ENCODE measurements around the gene MCC.

MCC gene

DNA sequence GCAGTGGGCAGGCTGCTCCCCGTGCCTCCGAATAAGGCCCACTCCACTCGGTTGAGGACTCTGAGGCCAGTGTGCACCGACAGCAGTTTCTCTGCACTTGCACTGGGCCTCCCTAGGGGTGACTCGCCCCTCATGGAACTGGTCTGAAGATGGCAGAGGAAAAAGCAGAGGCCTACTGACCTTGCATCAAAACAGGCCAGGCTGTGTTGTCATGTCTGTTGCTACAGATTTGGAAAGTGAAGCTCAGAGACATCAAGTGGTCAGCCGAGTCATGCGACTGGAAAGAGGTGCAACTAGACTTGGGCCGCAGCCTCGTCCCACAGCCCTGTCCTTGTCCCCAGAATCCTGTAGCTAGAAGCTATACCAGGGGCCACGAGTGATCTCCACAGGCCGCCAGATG, 433.4 kb downstream of the MCC start:
- no peak for DNase-seq
- no peak for ATAC-seq

DNA sequence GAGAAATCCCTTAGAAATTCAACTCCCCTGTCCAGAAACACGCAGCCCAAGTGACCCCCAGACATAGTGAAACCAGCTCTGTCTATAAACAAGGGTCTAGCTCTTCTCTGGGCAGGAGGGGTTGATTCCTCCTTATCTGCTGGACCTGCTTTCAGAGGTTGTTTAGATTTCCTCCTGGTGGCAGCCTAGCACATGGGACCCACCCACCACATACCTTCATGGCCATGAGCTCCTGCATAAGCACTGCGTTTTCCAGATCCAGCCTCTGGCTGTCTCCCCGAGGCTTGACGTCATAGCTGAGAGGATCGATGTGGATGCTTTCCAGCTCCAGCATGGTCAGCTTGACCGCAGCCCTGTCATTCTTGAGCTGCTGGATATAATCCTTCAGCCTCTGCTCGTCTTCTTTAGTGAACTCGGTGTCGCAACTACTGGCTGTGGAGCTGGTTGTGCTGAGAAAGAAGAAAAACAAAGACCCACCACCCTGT, 434.7 kb downstream of the MCC start:
- no peak for ATAC-seq
- DNase-seq = no peak

- no peak for ATAC-seq
- no peak for DNase-seq
These were observed 436.0 kb downstream of the MCC start for GRCh38 chr5:113052041-113052795.

GRCh38 chr5:113050721-113051382, 437.4 kb downstream of the MCC start:
- DNase-seq = no peak
- peak; percentile 28 for ATAC-seq

- ATAC-seq (no peak), DNase-seq (no peak)
These were observed 439.3 kb downstream of the MCC start for GRCh38 chr5:113048931-113049330.

DNA sequence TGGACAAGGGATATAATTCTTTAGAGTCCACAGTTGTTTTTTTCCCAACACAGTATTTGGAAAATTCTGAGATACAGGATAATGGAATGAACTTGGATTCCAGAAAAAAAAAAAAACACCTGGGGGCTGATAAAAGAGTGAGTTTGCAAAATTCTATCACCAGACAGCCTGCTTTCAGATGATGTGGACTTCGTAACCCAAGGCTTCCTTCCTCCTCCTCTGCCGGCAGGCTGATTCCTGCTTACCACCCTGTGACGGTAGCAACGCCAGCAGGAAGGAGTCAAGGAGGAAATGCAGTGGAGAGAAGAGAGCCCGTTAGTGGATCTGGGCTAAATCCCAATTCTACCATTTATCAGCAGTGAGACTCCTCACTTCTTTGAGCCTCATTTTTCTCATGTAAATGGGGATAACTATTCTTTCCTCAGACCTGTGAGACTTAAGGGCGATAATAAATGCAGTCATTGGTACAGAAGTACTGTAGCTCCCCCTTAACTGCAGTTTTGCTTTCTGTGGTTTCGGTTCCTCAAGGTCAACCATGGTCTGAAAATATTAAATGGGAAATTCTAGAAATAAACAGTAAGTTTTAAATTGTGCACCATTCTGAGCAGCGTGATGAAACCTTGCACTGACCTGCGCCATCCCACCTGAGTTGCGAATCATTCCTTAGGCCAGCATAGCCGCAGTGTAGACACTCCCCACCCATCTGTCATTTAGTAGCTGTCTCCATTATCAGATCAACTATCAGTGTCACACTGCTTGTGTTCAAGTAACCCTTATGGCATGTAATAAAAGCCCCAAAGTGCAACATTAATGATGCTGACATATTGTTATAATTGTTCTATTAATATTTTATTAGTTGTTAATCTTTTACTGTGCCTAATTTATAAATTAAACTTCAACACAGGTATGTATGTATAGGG, 440.3 kb downstream of the MCC start:
- ATAC-seq = no peak
- DNase-seq = no peak

- ATAC-seq = no peak
- DNase-seq = no peak
These were observed 441.0 kb downstream of the MCC start for GRCh38 chr5:113047234-113047633.

- no peak for DNase-seq
- ATAC-seq = no peak
These were observed 443.3 kb downstream of the MCC start for GRCh38 chr5:113044776-113045465.

GRCh38 chr5:113043491-113043931, 444.7 kb downstream of the MCC start:
- DNase-seq (peak; percentile 35), ATAC-seq (peak; percentile 53)

GRCh38 chr5:113042491-113043243, 445.6 kb downstream of the MCC start:
- no peak for ATAC-seq
- no peak for DNase-seq

DNA sequence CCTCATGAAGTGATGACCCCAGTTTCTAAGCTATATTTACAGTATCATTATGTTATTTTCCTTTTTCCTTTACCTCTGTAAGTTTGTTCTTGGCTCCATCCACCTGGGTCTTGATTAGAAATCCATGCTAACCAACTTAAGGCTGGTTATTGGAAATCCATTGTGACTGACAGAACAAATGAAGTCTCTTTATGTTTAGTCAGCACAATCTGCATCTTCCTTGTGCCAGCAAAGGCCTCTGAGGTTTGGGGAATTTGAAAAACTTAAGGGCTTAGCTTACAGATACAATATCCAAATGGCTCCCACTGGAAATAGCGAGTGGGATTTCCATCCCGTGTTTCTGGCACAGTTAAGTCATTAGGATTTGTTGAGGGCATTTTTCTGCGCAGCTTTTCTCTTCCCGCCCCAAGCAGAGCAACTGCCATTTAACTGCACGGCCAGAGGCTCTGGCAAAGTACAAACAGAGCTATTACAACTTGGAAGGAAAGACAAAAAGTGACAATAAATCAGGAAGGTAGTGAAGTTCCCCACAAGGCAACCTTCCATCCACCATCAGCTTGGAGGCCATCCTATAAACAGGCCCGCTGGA, 447.5 kb downstream of the MCC start:
- no peak for DNase-seq
- no peak for ATAC-seq

GRCh38 chr5:113039934-113040285, 448.3 kb downstream of the MCC start:
- DNase-seq (no peak), ATAC-seq (no peak)

DNA sequence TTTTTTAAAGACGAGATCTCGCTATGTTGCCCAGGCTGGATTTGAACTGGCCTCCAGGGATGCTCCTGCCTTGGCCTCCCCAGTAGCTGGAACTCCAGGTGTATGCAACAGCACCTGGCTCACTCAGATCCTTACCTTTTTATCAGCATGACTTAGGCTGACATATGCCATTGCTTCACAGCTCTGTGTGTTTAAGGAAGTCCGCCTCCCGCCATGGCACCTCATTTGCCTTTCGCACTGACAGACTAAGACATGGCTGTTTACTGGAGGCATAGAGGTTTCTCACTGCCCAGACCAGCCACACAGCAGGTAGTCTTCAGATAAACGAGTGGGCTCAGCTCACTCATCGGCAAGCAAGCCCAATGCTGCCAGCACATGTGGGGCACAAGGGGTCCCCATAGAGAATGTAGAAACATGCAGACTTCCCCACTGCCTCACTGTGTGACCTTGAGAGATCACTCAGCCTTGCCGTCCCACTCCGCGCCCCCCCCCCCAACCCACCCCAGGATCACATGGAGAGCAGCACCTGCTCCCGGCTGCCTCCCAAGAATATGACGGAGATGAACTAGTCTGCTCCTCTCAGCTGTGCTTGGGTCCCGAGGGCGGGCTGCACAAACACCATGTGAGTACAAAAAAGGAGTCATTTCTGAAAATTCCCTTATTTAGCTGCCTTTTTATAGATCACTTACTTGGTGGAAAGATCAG, 448.9 kb downstream of the MCC start:
- no peak for ATAC-seq

DNA sequence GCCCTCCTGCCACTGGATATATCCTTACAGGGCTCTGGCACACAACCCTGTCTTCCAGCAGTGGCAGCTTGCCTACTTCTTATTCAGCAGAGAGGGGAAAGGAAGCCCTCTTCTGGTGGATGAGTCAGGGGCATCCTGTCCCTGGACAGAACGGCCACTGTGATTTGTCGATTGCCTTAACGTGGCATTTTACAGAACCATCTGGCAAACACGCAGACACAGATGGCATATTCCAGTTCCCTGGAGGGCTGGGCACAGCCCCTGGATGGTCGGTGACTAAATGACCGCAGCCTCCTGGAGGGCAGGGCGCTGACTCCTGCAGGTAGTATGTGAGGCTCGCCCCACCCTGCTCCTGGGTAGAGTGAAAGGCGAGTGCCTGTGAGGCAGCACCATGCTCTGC, 449.5 kb downstream of the MCC start:
- DNase-seq (no peak), ATAC-seq (no peak)

More for the DNA sequence above, 448.9 kb downstream of the MCC start:
- DNase-seq = no peak

DNA sequence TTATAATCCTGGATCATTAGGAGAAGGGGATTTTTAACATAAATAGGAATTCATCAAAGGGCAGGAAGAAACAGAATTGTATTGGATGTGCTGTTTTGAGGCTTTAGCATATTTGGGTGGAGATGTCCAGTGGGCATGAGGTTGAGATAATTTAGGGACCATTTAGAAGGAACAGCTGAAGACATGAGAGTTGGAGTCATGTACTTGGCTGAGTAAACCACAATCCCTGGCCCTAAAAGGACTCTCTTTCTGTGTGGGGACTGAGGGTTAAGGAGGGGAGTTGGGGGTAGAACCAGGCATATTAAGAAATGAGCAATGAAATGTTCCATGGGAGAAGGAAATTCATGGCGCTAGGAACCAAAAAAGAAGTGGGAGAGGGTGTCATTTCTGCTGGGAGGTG, 450.1 kb downstream of the MCC start:
- ATAC-seq = no peak
- DNase-seq = no peak

DNA sequence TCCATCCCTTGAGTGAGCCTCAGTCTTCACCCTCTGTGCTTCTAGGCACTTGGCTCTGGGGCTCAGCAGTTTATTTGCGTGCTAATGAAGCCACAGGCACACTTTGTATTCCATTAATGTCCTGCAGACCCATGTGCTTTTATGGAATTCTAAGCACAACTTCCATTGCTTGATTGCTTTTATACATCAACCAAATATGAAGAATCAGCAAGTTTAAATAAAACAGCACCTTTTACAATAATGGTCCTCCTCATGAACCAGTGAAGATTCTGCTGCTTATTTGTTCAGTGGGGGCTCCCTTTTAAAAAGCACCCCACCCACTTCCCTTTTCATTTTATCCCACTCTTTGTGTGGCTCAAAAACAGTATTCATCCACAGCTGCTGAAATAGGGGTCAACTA, 451.4 kb downstream of the MCC start:
- ATAC-seq (no peak), DNase-seq (no peak)

GRCh38 chr5:113036321-113036720, 451.9 kb downstream of the MCC start:
- ATAC-seq (no peak), DNase-seq (no peak)

DNA sequence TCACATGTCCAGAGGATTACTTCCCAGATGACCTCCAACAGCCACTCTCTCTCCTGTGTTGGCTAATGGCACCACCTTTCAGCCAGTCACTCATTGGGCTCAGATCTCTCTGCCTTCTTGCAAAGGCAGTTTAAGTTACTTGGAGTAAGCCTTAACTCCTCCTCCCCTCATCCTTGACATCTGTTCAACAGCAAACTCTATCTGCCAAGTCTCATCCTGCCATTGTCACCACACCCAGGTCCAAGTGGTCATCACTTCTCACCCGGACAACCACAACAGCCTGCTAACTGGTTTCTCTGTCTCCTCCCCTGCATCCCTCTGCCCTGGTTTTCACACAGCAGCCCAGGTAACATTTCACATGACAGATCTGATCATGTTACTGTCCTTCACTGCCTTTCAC, 453.2 kb downstream of the MCC start:
- ATAC-seq = no peak

DNA sequence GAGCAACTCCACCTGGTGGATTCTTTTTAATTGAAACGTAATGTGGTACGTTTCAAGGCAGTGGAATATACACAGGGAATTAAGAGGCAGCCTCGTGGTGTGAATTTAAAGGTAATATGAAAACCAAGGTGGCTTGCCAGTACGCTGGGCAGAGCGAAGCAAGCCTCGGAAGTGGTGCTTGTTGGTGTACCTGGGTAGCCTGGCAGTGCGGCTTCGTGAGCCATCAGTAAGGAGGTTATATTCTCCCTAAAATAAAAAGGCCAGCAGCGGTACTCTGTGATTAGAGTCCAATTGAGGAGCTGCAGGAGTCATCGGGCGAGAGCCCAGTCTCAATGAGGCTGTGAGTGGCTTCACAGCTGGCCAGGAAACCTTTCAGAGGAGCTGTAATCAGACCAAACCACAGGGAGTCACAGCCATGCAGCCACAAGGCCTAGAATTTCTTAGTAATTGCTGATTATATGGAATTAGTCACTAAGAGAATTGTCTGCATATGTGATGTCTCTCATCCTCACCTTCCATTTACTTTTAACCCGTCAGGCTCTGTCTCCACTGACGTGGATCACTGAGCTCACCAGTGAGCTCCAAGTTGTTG, 454.0 kb downstream of the MCC start:
- ATAC-seq (peak; percentile 67), DNase-seq (no peak)

More for the DNA sequence above, 453.2 kb downstream of the MCC start:
- DNase-seq = no peak

- no peak for ATAC-seq
- DNase-seq = no peak
These were observed 456.7 kb downstream of the MCC start for GRCh38 chr5:113031557-113031956.
